ENCODE data around the gene KTN1.

KTN1 gene

DNA sequence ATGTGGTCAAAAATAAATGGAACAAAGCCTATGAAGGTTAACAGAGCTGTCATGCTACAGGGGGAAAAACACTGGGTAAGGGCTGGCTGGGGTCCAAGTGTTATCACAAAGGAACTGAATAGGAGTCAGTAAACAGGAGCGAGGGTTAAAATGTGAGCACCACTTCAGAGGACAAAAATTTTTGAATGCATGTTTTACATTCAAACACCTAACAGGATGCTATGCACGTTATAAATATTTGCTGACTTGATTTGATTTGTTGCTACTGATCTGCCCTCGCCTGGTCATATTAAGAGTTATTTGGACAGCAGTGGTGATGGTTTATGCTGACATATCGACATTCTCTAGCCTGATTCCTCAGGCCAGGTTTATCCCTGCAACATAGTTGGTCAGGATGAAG, 7.4 kb upstream of the KTN1 start:
- DNase-seq (ENCODE audit: low spot score): no peak
- in situ Hi-C loops (cut with MboI; ENCODE audit: low sequenced_read_pairs, unreplicated experiment): no loop called here
- TF ChIP-seq, protein P1, sequence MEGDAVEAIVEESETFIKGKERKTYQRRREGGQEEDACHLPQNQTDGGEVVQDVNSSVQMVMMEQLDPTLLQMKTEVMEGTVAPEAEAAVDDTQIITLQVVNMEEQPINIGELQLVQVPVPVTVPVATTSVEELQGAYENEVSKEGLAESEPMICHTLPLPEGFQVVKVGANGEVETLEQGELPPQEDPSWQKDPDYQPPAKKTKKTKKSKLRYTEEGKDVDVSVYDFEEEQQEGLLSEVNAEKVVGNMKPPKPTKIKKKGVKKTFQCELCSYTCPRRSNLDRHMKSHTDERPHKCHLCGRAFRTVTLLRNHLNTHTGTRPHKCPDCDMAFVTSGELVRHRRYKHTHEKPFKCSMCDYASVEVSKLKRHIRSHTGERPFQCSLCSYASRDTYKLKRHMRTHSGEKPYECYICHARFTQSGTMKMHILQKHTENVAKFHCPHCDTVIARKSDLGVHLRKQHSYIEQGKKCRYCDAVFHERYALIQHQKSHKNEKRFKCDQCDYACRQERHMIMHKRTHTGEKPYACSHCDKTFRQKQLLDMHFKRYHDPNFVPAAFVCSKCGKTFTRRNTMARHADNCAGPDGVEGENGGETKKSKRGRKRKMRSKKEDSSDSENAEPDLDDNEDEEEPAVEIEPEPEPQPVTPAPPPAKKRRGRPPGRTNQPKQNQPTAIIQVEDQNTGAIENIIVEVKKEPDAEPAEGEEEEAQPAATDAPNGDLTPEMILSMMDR (IDR thresholded peaks at IDR 0.05; ENCODE audit: borderline replicate concordance, control extremely low read depth, extremely low read depth, insufficient read depth, missing control alignments): no peak

DNA sequence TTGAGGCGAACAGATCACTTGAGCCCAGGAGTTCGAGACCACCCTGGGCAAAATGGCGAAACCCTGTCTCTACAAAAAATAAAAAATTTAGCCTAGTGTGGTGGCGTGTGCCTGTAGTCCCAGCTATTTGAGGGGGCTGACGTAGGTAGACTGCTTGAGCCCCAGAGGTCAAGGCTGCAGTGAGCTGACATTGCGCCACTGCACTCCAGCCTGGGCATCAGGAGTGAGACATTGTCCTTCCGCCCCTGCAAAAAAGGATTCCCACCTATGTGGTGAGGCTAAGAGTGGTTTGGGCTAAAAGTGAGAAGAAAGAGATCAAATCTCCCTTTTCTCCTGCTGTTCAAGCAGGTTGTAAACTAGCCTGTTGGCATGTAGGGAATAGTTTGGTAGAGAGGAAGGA, 5.0 kb upstream of the KTN1 start:
- TF ChIP-seq, protein P1 (IDR thresholded peaks at IDR 0.05; ENCODE audit: borderline replicate concordance, control extremely low read depth, extremely low read depth, insufficient read depth, missing control alignments): no peak
- in situ Hi-C loops (cut with MboI; ENCODE audit: low sequenced_read_pairs, unreplicated experiment): no loop called here
- no peak for DNase-seq (ENCODE audit: low spot score)

DNA sequence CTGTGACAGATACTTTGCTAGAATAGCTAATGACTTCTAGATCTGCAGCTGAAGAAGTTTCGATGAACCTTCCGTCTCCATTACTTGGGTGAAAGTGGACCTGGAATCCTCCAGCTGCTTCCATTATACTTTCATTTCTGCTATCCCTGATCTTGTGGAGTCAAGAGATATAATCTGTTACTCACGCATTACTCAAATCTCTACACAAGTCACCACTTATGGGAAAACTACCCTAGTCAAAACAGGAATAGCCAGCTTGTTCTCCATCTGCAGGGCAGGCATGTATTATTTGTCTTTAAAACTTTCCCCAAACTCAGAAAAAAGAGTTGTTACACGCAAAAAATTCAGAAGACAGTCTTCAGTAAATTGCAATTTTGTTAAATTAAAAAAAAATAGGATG, 2.8 kb upstream of the KTN1 start:
- no peak for DNase-seq (ENCODE audit: low spot score)
- in situ Hi-C loops (cut with MboI; ENCODE audit: low sequenced_read_pairs, unreplicated experiment): no loop called here
- TF ChIP-seq, protein P1 (IDR thresholded peaks at IDR 0.05; ENCODE audit: borderline replicate concordance, control extremely low read depth, extremely low read depth, insufficient read depth, missing control alignments): no peak

DNA sequence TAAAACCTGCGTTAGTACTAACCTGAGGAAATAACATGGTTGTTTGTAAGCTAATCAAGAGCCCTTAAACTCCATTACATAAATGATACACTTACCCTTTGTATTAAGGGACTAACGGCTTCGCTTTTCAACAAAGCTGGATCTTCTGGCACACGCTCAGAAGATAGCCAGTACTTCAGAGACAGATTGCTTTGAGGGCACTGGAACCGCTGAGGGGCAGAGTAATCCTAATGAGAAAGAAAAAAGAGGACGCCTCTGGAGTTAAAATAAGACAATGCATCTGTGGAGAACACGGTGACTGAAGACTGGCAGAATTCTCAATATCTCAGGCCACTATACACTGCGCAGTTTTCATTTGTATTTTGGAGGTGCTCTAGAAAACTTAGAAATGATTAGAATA, 1.5 kb upstream of the KTN1 start:
- DNase-seq (ENCODE audit: low spot score): no peak
- TF ChIP-seq, protein P1 (IDR thresholded peaks at IDR 0.05; ENCODE audit: borderline replicate concordance, control extremely low read depth, extremely low read depth, insufficient read depth, missing control alignments): no peak
- in situ Hi-C loops (cut with MboI; ENCODE audit: low sequenced_read_pairs, unreplicated experiment): no loop called here

DNA sequence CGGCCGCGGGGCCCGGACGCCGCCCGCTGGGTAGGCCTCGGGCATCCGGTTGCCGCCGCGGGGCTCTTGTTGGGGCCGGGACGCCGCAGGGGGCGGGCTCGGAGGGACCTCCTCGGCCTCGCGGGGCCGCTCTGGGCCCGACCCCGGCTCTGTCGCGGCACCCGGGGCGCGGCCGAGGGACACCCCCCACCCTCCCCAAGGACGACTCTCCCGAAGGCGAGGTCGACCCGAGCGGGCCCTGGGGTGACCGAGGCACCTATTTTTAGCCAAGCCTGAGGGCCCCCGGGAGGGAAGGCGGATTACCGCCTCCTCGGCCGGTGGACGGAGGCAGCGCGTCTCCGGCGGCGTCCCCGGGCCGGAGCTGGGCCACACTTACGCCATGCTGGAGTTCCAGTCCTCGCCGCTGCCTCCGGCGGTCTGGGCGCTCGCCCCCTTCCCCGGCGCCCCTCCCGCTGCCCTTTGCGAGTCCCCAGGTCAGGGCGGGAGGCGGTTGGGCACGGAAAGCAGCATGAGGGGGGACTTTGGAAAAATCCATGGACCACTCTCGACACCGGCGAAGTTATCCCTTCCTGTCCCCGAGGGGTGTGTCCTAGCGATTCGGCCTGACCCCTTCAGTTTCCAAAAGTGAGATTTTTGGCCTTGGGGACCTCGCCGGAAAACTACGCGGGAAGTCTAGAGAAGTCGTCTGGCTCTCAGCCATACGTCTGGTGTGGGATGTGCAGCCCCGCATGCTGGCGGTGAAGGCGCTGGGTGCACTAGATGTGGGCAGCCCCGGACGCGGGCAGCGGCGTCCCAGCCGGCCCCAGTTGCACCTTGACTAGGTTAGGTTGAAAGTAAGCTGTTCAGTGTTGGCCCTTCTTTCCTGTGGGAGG, 699 bp downstream of the KTN1 start:
- in situ Hi-C loops (cut with MboI; ENCODE audit: low sequenced_read_pairs, unreplicated experiment): no loop called here
- TF ChIP-seq, protein P1 (IDR thresholded peaks at IDR 0.05; ENCODE audit: borderline replicate concordance, control extremely low read depth, extremely low read depth, insufficient read depth, missing control alignments): no peak
- peak; percentile 70 for DNase-seq (ENCODE audit: low spot score)

DNA sequence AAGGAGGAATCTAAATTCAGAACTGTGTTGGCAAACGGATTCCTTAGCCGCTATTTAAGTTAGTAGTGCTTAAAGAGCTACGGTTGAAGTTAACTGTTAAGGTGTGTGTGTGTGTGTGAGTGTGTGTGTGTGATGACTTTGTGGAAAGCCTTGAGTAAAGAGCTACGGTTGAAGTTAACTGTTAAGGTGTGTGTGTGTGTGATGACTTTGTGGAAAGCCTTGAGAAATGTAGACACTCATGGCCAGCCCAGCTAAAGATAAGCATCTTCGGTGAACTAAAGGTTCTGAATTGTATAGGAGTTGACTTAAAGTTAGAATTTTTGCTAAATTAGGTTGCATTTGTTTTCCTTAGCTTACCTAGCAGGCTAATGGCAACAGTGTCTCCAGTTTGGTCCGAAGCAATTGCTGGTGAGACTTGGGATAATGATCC, 1.4 kb downstream of the KTN1 start:
- no peak for DNase-seq (ENCODE audit: low spot score)
- TF ChIP-seq, protein P1 (IDR thresholded peaks at IDR 0.05; ENCODE audit: borderline replicate concordance, control extremely low read depth, extremely low read depth, insufficient read depth, missing control alignments): no peak
- in situ Hi-C loops (cut with MboI; ENCODE audit: low sequenced_read_pairs, unreplicated experiment): no loop called here
